Ovary (tissue), 9 donors: ENCODE data around the gene SLIT1. TPM values are rescaled to one million over a fixed set of nuclear protein-coding genes. Genes with fewer than 3 reads are reported as not detected.

Experiments
- DNase-seq, 5 donors: peaks; one replicate each; pipeline ENCODE4 v3.0.0-alpha.2; 2019 to 2020
- H3K27ac ChIP-seq, 2 donors: fragments of 200-600 bp; one replicate each; pipeline versions ENCODE4 v1.5.1 to v1.8.0; 2019 to 2022
- H3K27me3 ChIP-seq: fragments of 200-600 bp; one replicate; pipeline ENCODE4 v1.8.0; 2022
- H3K36me3 ChIP-seq: fragments of 200-600 bp; sonication (generic); one replicate; pipeline ENCODE4 v1.5.1; 2019
- H3K4me1 ChIP-seq: one replicate; pipeline ENCODE4 v1.8.1; 2013; ENCODE audit warnings: mild to moderate bottlenecking, moderate library complexity; ENCODE audit not compliant: insufficient read depth
- H3K4me3 ChIP-seq: fragments of 200-600 bp; sonication (generic); one replicate; pipeline ENCODE4 v1.5.1; 2017
- H3K9me3 ChIP-seq, 2 donors: fragments of 200-600 bp in 1 of 2; sonication (generic) in 1 of 2; one replicate each; pipeline versions ENCODE4 v1.5.1 to v1.8.1; 2013 to 2019; ENCODE audit warnings: mild to moderate bottlenecking in 1 of 2, moderate library complexity in 1 of 2
- CTCF ChIP-seq, 3 donors: fragments of 450-650 bp in 2 of 3; fragments of 200-600 bp in 1 of 3; IDR thresholded peaks; one replicate each; pipeline versions ENCODE4 v1.5.1 to v1.8.0; 2016 to 2022; ENCODE audit warnings: antibody characterized with exemption in 3 of 3, mild to moderate bottlenecking in 1 of 3
- EP300 ChIP-seq: sonication (generic); formaldehyde crosslinking; IDR thresholded peaks from one replicate; pipeline ENCODE4 v1.6.1; 2017; ENCODE audit warnings: antibody characterized with exemption
- POLR2A ChIP-seq: fragments of 450-650 bp; IDR thresholded peaks from one replicate; pipeline ENCODE4 v1.6.1; 2017; ENCODE audit warnings: antibody characterized with exemption, mild to moderate bottlenecking, moderate library complexity
- WGBS, 3 donors: extraction: QIAGEN DNeasy Blood & Tissue Kit in 1 of 3; methylation state at CpG; one replicate each; pipeline versions ENCODE4 v1.1.5 to v1.1.7; 2013 to 2017; 5-methylcytosine and 5-hydroxymethylcytosine counted together
- intact Hi-C, 4 donors: fragments of 100-400 bp; cut with DNase I; formaldehyde crosslinking; loops; one replicate each; pipeline versions ENCODE4 v1.11.0 to v1.15.1; 2022 to 2023
- polyA plus RNA-seq, 2 donors: library from polyadenylated mRNA; stranded (reverse); fragments of 200-250 nt in 1 of 2; fragments of 350-450 nt in 1 of 2; fragmentation: Illumina TruSeq in 1 of 2; extraction: RNeasy Lipid Tissue Mini Kit (QIAGEN cat#74804) in 1 of 2; gene quantifications; one replicate each; pipeline ENCODE4 v1.2.3, GENCODE V29; 2013 to 2014
- total RNA-seq, 7 donors: library from RNA; depleted of rRNA in 2 of 7; stranded (reverse); fragments of >200 nt in 2 of 7; fragmentation: NEBNext Ultra II Directional in 3 of 7; extraction: Animal tissue kit (Norgen Biotek cat#: 25700) in 3 of 7; gene quantifications; one replicate each; pipeline versions ENCODE4 v1.1.0 to v1.2.4, GENCODE V29; 2016 to 2023
- donor health status: DM: no; HTN: no; CAD: no; lungs with moderate emphysema.
- donor health status: DM: no; HTN: no; CAD: no.
- donor health status: Bipolar disorder and iron deficiency.
- donor health status: DM: yes; HTN: yes; CAD: no.
- donor health status: DM: no; HTN: no; CAD: no.
- donor health status: DM: yes; HTN: yes; CAD: no.

The SLIT1 gene
- total and polyA plus RNA-seq, 9 donors: under 0.01 to 0.62 (median 0.25) TPM

- no peaks in the 10 kb centered on the region for H3K36me3 ChIP-seq
- 85 to 94% (median 94%) methylated on average over 1 of the region's 1 CpG for WGBS, 3 donors
These were observed 213.5 kb downstream of the SLIT1 start for GRCh38 chr10:96972264-96972663.

GRCh38 chr10:96971324-96971723 is 214.4 kb downstream of the SLIT1 start:
- H3K4me1 ChIP-seq: no peaks in the 10 kb centered on the region
- no peak for TF ChIP-seq CTCF (IDR thresholded peaks at IDR 0.05)
- TF ChIP-seq POLR2A: no peak
- no peaks in the 10 kb centered on the region for H3K36me3 ChIP-seq
- 68 to 76% (median 76%) methylated on average over 2 of the region's 2 CpGs for WGBS, 3 donors
- no peak overlapping the region for H3K27ac ChIP-seq
- no peaks in the 10 kb centered on the region for H3K9me3 ChIP-seq
- no peak for DNase-seq
- no peaks in the 10 kb centered on the region for H3K27me3 ChIP-seq
- H3K4me3 ChIP-seq: no peak overlapping the region
- intact Hi-C loops: no loop called here

More at GRCh38 chr10:96972264-96972663, 213.5 kb downstream of the SLIT1 start:
- intact Hi-C loops: no loop called here
- TF ChIP-seq EP300 (no peak), POLR2A (no peak), CTCF (IDR thresholded peaks at IDR 0.05) (no peak)
- Histone ChIP-seq H3K4me1 (no peaks in the 10 kb centered on the region), H3K4me3 (no peak overlapping the region), H3K9me3 (no peaks in the 10 kb centered on the region), H3K27ac (no peak overlapping the region), H3K27me3 (no peaks in the 10 kb centered on the region)
- DNase-seq: no peak

- H3K27ac ChIP-seq: no peak overlapping the region
- no peaks in the 10 kb centered on the region for H3K36me3 ChIP-seq
- H3K9me3 ChIP-seq: no peaks in the 10 kb centered on the region
- no peak overlapping the region for H3K4me3 ChIP-seq
- H3K27me3 ChIP-seq: no peaks in the 10 kb centered on the region
- intact Hi-C loops: no loop called here
- no peaks in the 10 kb centered on the region for H3K4me1 ChIP-seq
- TF ChIP-seq CTCF (IDR thresholded peaks at IDR 0.05): no peak
- TF ChIP-seq EP300: no peak
- TF ChIP-seq POLR2A: no peak
- no peak for DNase-seq
- WGBS, 3 donors: 91 to 96% (median 93%) methylated on average over 5 of the region's 5 CpGs
These were observed 216.9 kb downstream of the SLIT1 start for GRCh38 chr10:96968682-96969423.

- no peaks in the 10 kb centered on the region for H3K4me1 ChIP-seq
- no peaks in the 10 kb centered on the region for H3K27me3 ChIP-seq
- H3K9me3 ChIP-seq: no peaks in the 10 kb centered on the region
- DNase-seq: no peak
- no peaks in the 10 kb centered on the region for H3K36me3 ChIP-seq
- intact Hi-C loops: no loop called here
- H3K27ac ChIP-seq: no peak overlapping the region
- TF ChIP-seq EP300 (no peak), POLR2A (no peak), CTCF (IDR thresholded peaks at IDR 0.05) (no peak)
- H3K4me3 ChIP-seq: no peak overlapping the region
These were observed 217.9 kb downstream of the SLIT1 start for GRCh38 chr10:96967847-96968246.
